ENCODE measurements around the gene CD22. TPM values are rescaled to one million over a fixed set of nuclear protein-coding genes. Genes with fewer than 3 reads are reported as not detected.

The CD22 gene
- total and polyA plus RNA-seq, 2 of the 13 experiments (the other 11 are each of a cell fraction or from before 2014, with no cell fraction given), result 0.71 to 1.7 TPM

DNA sequence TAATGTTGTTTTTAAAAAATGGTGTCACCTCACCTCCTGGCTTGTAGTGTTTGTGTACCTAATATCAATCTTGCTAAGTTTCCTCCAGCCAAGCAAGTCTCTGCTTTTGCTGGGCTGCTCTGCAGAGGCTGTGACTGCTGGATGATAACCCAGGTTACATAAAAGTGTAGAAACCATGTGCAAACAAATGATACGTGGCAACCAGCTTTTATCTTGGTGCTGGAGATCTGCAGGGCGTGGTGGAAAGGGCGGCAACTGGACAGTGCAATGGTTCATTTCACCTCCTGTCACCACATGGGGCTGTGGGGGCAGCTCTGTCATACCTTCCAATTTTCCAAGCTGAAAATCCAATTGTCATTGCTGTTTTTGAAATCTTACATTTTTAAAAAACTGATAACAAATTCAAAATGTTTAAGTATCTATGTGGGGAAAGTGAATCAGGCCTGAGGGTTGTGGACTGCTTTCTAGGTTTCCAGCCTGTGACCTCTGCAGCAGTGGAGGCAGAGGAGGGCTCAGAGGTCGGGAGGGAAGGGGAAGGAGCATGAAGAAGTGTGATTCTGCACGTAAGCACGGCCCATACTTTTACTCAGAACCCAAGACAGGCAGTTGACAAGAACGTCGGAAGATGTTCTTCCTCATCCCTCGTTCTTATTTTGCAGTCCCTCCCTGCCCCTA lies 51.6 kb downstream of the CD22 start (continued):
- TF ChIP-seq ARID3A (IDR thresholded peaks at IDR 0.05; ENCODE audit: low read depth, low read length) (peak; percentile 73), SIX1 (CRISPR knock-in tag; IDR thresholded peaks at IDR 0.05; ENCODE audit: borderline replicate concordance) (peak; percentile 43; the same call in 1 of the 2 replicates), PREB (CRISPR knock-in tag; IDR thresholded peaks at IDR 0.05) (no peak), MIER2 (CRISPR knock-in tag; IDR thresholded peaks at IDR 0.05) (0 out of 2 replicates have a peak, but pooled peaks have one; percentile 58), ARID4A (CRISPR knock-in tag; IDR thresholded peaks at IDR 0.05; ENCODE audit: borderline replicate concordance) (peak; percentile 31; the same call in 1 of the 2 replicates), ZSCAN21 (CRISPR knock-in tag; IDR thresholded peaks at IDR 0.05; ENCODE audit: borderline replicate concordance) (0 out of 2 replicates have a peak, but pooled peaks have one; percentile 72), RARA (CRISPR knock-in tag; IDR thresholded peaks at IDR 0.05) (peak; percentile 88), SIN3B (IDR thresholded peaks at IDR 0.05; ENCODE audit: low read length) (no peak), POGZ (CRISPR knock-in tag; IDR thresholded peaks at IDR 0.05) (0 out of 2 replicates have a peak, but pooled peaks have one; percentile 37), NONO (IDR thresholded peaks at IDR 0.05) (no peak), NONO (CRISPR knock-in tag; conservative IDR thresholded peaks at IDR 0.05) (0 out of 2 replicates have a peak, but pooled peaks have one; percentile 36), ZNF136 (CRISPR knock-in tag; IDR thresholded peaks at IDR 0.05; ENCODE audit: low read depth) (0 out of 2 replicates have a peak, but pooled peaks have one; percentile 61), BCLAF1 (IDR thresholded peaks at IDR 0.05) (no peak), ZNF232 (CRISPR knock-in tag; IDR thresholded peaks at IDR 0.05; ENCODE audit: borderline replicate concordance) (0 out of 2 replicates have a peak, but pooled peaks have one; percentile 49), NCOR1 (IDR thresholded peaks at IDR 0.05; ENCODE audit: borderline replicate concordance, low read length) (peak; percentile 67)
- TF ChIP-seq, protein P1, sequence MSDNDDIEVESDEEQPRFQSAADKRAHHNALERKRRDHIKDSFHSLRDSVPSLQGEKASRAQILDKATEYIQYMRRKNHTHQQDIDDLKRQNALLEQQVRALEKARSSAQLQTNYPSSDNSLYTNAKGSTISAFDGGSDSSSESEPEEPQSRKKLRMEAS (IDR thresholded peaks at IDR 0.05), result peak; percentile 97

Data from HepG2 (cell line).